Suprapubic skin (tissue), 4 donors: ENCODE measurements around the gene C1orf87.

Experiments used
- EP300 ChIP-seq: sonication (generic); formaldehyde crosslinking; IDR thresholded peaks from one replicate; pipeline ENCODE4 v1.6.1; 2017; ENCODE audit warnings: antibody characterized with exemption
- POLR2A ChIP-seq, 2 donors: fragments of 450-650 bp; IDR thresholded peaks; one replicate each; pipeline ENCODE4 v1.6.1; 2017; ENCODE audit warnings: antibody characterized with exemption in 2 of 2, mild to moderate bottlenecking in 2 of 2, moderate library complexity in 2 of 2
- POLR2AphosphoS5 ChIP-seq, 3 donors: sonication (generic); formaldehyde crosslinking; IDR thresholded peaks; one replicate each; pipeline ENCODE4 v1.6.1; 2017; ENCODE audit warnings: antibody characterized with exemption in 3 of 3
- TF ChIP-seq, protein P1 (sequence below), 2 donors: fragments of 200-600 bp in 1 of 2; fragments of 450-650 bp in 1 of 2; sonication (generic) in 1 of 2; IDR thresholded peaks; one replicate each; pipeline ENCODE4 v1.5.1; 2016 to 2019; ENCODE audit warnings: antibody characterized with exemption in 2 of 2, mild to moderate bottlenecking in 1 of 2, moderate library complexity in 1 of 2

DNA sequence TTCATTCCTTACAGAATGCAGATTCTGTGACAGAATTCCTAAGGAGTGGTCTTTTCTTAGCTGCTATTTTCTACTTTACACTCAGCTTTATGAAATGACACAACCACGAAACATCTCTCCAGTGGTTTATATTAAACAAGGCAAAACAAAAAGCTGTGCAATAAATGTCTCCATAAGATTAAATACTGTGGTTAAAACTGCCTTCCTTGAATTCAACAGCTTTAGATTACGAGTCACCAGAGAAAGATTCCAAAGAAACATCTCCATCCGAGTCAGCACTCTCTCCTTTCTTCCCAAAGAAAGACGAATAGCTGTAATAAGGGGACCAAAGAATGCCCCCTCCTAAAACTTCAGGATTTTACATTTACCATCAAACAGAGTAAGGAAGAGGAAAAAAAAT, 4.6 kb upstream of the C1orf87 start:
- TF ChIP-seq, protein P1, sequence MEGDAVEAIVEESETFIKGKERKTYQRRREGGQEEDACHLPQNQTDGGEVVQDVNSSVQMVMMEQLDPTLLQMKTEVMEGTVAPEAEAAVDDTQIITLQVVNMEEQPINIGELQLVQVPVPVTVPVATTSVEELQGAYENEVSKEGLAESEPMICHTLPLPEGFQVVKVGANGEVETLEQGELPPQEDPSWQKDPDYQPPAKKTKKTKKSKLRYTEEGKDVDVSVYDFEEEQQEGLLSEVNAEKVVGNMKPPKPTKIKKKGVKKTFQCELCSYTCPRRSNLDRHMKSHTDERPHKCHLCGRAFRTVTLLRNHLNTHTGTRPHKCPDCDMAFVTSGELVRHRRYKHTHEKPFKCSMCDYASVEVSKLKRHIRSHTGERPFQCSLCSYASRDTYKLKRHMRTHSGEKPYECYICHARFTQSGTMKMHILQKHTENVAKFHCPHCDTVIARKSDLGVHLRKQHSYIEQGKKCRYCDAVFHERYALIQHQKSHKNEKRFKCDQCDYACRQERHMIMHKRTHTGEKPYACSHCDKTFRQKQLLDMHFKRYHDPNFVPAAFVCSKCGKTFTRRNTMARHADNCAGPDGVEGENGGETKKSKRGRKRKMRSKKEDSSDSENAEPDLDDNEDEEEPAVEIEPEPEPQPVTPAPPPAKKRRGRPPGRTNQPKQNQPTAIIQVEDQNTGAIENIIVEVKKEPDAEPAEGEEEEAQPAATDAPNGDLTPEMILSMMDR (IDR thresholded peaks at IDR 0.05), result no peak
- TF ChIP-seq EP300, result no peak
- no peak for TF ChIP-seq POLR2AphosphoS5 (IDR thresholded peaks at IDR 0.05)
- TF ChIP-seq POLR2A (IDR thresholded peaks at IDR 0.05), result no peak
